ENCODE data around the gene TUBGCP3.

DNA sequence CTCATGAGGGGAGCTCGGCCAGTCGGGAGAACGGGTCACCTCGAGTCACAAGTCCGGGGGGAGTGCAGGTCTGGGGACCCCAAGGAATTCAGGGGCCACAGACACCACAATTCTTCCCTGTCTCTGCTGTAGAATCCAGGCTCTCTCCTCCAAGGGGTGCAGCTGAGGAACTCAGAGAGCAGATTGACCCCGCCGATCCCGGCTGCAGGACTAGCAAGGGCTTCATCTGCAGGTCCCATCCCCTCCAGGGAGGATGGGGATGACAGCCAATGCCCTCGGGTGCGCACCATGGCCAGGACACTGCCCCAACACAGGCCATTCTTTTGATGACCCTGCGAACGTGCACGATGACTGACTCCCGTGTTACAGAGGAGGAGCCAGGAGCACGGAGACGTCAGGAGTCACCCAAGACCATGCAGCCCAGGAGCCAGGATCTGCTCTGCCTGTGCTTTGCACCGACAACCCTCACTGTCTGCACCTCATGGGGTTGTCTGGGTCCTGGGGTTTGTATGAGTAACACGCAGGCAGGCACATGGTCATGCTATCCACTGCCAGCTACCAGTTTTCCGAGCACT lies 48.5 kb upstream of the TUBGCP3 start:
- no peak for TF ChIP-seq CTCF (IDR thresholded peaks at IDR 0.05; ENCODE audit: poor library complexity, severe bottlenecking)
- TF ChIP-seq REST (IDR thresholded peaks at IDR 0.05; ENCODE audit: borderline replicate concordance): no peak
- no peak for TF ChIP-seq EZH2 (IDR thresholded peaks at IDR 0.05; ENCODE audit: borderline replicate concordance, insufficient read depth, low read length, poor library complexity, severe bottlenecking)
- no peak for TF ChIP-seq SMC3 (conservative IDR thresholded peaks at IDR 0.05; ENCODE audit: poor library complexity)
- TF ChIP-seq MXI1 (conservative IDR thresholded peaks at IDR 0.05; ENCODE audit: poor library complexity, severe bottlenecking): no peak
- TF ChIP-seq EP300 (conservative IDR thresholded peaks at IDR 0.05; ENCODE audit: poor library complexity, severe bottlenecking): no peak
- TF ChIP-seq TAF1 (IDR thresholded peaks at IDR 0.05; ENCODE audit: low read depth): no peak
- TF ChIP-seq POLR2AphosphoS5 (IDR thresholded peaks at IDR 0.05): no peak
- TF ChIP-seq RAD21 (conservative IDR thresholded peaks at IDR 0.05): no peak
